ENCODE measurements around the gene SUCNR1.
A peak's percentile ranks its signal among the peaks of the same experiment; 100 is the strongest.

- TF ChIP-seq CTCF (IDR thresholded peaks at IDR 0.05), result peak; percentile 48 to 78 (median 65)
- TF ChIP-seq POLR2A (IDR thresholded peaks at IDR 0.05), result no peak
- TF ChIP-seq EP300 (IDR thresholded peaks at IDR 0.05), result no peak
Observed at GRCh38 chr3:151838574-151839312, 34.7 kb upstream of the SUCNR1 start.
